Kidney (tissue), 14 donors: ENCODE results near the gene ZCCHC8. TPM values are rescaled to one million over a fixed set of nuclear protein-coding genes. Genes with fewer than 3 reads are reported as not detected.

ENCODE experiments used
- DNase-seq, 5 donors: peaks; one replicate each; pipeline ENCODE4 v3.0.0-alpha.2; 2013 to 2020
- FAIRE-seq: peaks from 2 replicates; lab custom pipeline; 2012; peaks lifted over from hg19 to GRCh38; lab: Jason Lieb, UNC
- H3K27ac ChIP-seq, 2 donors: one replicate each; pipeline ENCODE4 v1.7.0; 2013; ENCODE audit warnings: low read depth in 2 of 2, low read length in 2 of 2, inconsistent platforms in 1 of 2
- H3K27me3 ChIP-seq: one replicate; pipeline ENCODE4 v1.7.1; 2013; ENCODE audit warnings: low read length, inconsistent platforms; ENCODE audit not compliant: control insufficient read depth, insufficient read depth
- H3K36me3 ChIP-seq, 3 donors: one replicate each; pipeline versions ENCODE4 v1.7.0 to v1.7.1; 2013; ENCODE audit warnings: low read length in 3 of 3, control low read depth in 1 of 3, inconsistent platforms in 1 of 3; ENCODE audit not compliant: insufficient read depth in 3 of 3, control insufficient read depth in 2 of 3
- H3K4me1 ChIP-seq, 3 donors: one replicate each; pipeline versions ENCODE4 v1.7.0 to v1.7.1; 2013; ENCODE audit warnings: low read length in 3 of 3, inconsistent platforms in 1 of 3, low read depth in 1 of 3; ENCODE audit not compliant: control insufficient read depth in 2 of 3, insufficient read depth in 2 of 3
- H3K4me3 ChIP-seq, 3 donors: one replicate each; pipeline versions ENCODE4 v1.7.0 to v1.8.1; 2013; ENCODE audit warnings: low read length in 3 of 3, control low read depth in 1 of 3, inconsistent platforms in 1 of 3
- H3K9ac ChIP-seq, 3 donors: one replicate each; pipeline versions ENCODE4 v1.7.0 to v1.7.1; 2013; ENCODE audit warnings: low read length in 3 of 3, control low read depth in 1 of 3, inconsistent platforms in 1 of 3
- H3K9me3 ChIP-seq, 3 donors: one replicate each; pipeline versions ENCODE4 v1.7.0 to v1.7.1; 2013; ENCODE audit warnings: low read length in 3 of 3, control low read depth in 1 of 3, inconsistent platforms in 1 of 3; ENCODE audit not compliant: control insufficient read depth in 2 of 3, insufficient read depth in 1 of 3
- intact Hi-C: fragments of 100-400 bp; cut with DNase I; formaldehyde crosslinking; loops from one replicate; pipeline ENCODE4 v1.11.1; 2022
- polyA plus RNA-seq: library from polyadenylated mRNA; stranded (reverse); fragments of 350-450 nt; fragmentation: Illumina TruSeq; extraction: RNeasy Lipid Tissue Mini Kit (QIAGEN cat#74804); gene quantifications from one replicate; pipeline ENCODE4 v1.2.3, GENCODE V29; 2014; ENCODE audit warnings: low read depth, low replicate concordance; ENCODE audit not compliant: insufficient read depth
- total RNA-seq: library from RNA; stranded (reverse); fragmentation: NEBNext Ultra II Directional; extraction: Animal tissue kit (Norgen Biotek cat#: 25700); gene quantifications from one replicate; pipeline ENCODE4 v1.2.1, GENCODE V29; 2021
- TF ChIP-seq, protein P1 (sequence below): IDR thresholded peaks from 3 replicates; pipeline ENCODE4 v1.5.1; 2012; ENCODE audit warnings: mild to moderate bottlenecking, moderate library complexity, borderline replicate concordance; ENCODE audit not compliant: insufficient read depth; ENCODE audit errors: extremely low read depth
- donor health status: control.
- donor health status: control.
- donor health status: control.
- donor health status: control.
- donor health status: control.
- donor health status: DM: yes; HTN: yes; CAD: no.
- donor health status: Normal renal cell carcinoma (clear cell type).

Gene ZCCHC8
- total and polyA plus RNA-seq, 2 donors from 2014 or later: 10.9 to 25.8 TPM

DNA sequence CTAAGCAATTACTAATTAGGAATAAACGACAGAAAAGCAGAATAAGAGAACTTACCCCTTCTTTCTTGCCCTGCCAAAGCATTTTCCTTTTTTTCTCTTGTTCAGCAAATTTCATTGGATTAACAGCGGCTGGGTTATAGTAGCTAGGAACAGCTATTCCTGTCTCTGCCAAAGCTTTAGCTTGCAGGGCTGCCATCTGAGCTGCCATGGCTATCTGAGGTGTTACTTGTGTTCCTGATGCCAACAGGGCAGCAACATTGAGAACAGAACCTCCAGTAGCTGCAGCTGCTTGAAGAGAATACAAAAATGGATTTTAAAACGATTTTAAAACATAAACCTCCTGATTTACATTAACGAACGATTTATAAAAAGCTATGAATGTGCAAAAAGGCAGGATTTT lies 7.4 kb upstream of the ZCCHC8 start:
- FAIRE-seq (no peak), DNase-seq (no peak)
- intact Hi-C loops: no loop called here
- H3K9me3 ChIP-seq: no peaks in the 10 kb centered on the region
- H3K9ac ChIP-seq: no peak overlapping the region
- no peaks in the 10 kb centered on the region for H3K27me3 ChIP-seq
- H3K36me3 ChIP-seq: peaks cover 19 to 86% (median 47%) of the 10 kb centered on the region in 3 donors
- no peak overlapping the region for H3K4me3 ChIP-seq
- no peak overlapping the region for H3K27ac ChIP-seq
- TF ChIP-seq, protein P1, sequence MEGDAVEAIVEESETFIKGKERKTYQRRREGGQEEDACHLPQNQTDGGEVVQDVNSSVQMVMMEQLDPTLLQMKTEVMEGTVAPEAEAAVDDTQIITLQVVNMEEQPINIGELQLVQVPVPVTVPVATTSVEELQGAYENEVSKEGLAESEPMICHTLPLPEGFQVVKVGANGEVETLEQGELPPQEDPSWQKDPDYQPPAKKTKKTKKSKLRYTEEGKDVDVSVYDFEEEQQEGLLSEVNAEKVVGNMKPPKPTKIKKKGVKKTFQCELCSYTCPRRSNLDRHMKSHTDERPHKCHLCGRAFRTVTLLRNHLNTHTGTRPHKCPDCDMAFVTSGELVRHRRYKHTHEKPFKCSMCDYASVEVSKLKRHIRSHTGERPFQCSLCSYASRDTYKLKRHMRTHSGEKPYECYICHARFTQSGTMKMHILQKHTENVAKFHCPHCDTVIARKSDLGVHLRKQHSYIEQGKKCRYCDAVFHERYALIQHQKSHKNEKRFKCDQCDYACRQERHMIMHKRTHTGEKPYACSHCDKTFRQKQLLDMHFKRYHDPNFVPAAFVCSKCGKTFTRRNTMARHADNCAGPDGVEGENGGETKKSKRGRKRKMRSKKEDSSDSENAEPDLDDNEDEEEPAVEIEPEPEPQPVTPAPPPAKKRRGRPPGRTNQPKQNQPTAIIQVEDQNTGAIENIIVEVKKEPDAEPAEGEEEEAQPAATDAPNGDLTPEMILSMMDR: no peak
- H3K4me1 ChIP-seq: no peaks in the 10 kb centered on the region

DNA sequence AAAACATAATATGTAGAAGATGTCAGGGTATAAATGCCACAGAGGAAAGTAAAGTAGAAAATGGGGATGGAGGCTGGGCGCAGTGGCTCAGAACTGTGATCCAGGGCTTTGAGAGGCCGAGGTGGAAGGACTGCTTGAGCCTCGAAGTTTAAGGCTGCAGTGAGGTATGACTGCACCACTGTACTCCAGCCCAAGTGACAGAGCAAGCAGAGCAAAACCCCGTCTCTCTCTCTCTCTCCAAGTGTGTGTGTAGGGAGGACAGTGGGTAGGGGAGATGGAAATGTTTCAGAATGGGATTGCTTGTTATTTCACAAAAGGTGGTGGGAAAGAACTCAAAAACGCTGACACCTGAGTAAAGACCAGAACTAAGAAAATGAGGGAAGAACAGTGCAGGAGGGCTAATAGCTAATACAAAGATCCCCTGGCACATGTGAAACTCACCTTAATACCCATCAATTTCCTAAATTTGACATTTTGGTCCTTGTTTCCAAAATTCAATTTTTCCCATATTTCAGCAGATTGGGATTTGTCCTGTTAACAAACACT lies 5.7 kb upstream of the ZCCHC8 start:
- H3K27ac ChIP-seq: no peak overlapping the region
- H3K4me1 ChIP-seq: no peaks in the 10 kb centered on the region
- H3K36me3 ChIP-seq: peaks cover 21 to 79% (median 42%) of the 10 kb centered on the region in 3 donors
- DNase-seq (no peak), FAIRE-seq (no peak)
- no peaks in the 10 kb centered on the region for H3K9me3 ChIP-seq
- H3K4me3 ChIP-seq: no peak overlapping the region
- intact Hi-C loops: no loop called here
- TF ChIP-seq, protein P1: no peak
- H3K9ac ChIP-seq: no peak overlapping the region
- no peaks in the 10 kb centered on the region for H3K27me3 ChIP-seq

DNA sequence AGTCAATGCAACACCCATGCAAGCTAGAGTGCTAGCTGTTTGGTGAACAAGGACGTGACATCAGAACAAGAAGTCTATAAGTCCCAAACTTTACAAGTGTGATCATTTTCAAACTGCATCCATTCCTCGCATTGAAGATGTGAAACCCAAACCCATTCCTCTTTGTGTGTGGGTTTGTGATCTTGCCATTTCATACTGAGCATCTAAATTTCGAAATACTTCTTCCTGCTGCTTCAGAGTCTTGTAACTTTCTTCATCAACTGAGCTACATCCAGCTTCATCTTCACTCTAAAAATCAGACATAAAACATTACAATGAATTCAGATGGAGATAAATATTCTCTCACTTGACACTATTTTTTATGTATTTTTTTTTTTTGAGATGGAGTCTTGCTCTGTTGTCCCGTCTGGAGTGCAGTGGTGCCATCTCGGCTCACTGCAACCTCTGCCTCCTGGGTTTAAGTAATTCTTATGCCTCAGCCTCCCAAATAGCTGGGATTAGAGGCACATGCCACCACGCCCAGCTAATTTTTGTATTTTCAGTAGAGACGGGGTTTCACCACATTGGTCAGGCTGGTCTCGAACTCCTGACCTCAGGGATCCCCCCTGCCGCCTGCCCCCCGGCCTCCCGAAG lies 4.8 kb upstream of the ZCCHC8 start:
- Histone ChIP-seq H3K4me3 (no peak overlapping the region), H3K9ac (no peak overlapping the region), H3K4me1 (no peaks in the 10 kb centered on the region), H3K9me3 (no peaks in the 10 kb centered on the region), H3K36me3 (peaks cover 20 to 72% (median 37%) of the 10 kb centered on the region in 3 donors), H3K27ac (no peak overlapping the region), H3K27me3 (no peaks in the 10 kb centered on the region)
- intact Hi-C loops: no loop called here
- TF ChIP-seq, protein P1: no peak
- no peak for DNase-seq
- no peak for FAIRE-seq
